Activated T-helper 1 cell treated with anti-CD3 and anti-CD28 coated beads, Interleukin-12 subunit alpha, Interleukin-12 subunit beta, Interleukin-2, Interleukin-4 antibody, amounts not matched to agents 30 ng/mL and 10 ng/mL and 1 ng/mL, durations not matched to agents 14 hours and 24 hours and 36 hours (primary cell): ENCODE data around the gene STUB1. TPM values are rescaled to one million over a fixed set of nuclear protein-coding genes. Genes with fewer than 3 reads are reported as not detected.
"Not testable (repeated sequence)": the region's sequence is repeated elsewhere in the genome, so short reads cannot be mapped to it uniquely, and the experiment has no call there.

Experiments
- DNase-seq: peaks from one replicate; pipeline ENCODE4 v3.0.0; 2021; ENCODE audit warnings: low spot score
- H3K27ac Mint-ChIP-seq: one replicate; pipeline ENCODE4 v1.8.0; 2021; ENCODE audit warnings: mild to moderate bottlenecking, mixed read lengths
- H3K27me3 Mint-ChIP-seq: one replicate; pipeline ENCODE4 v1.8.0; 2022; ENCODE audit warnings: mild to moderate bottlenecking, moderate library complexity, mixed read lengths; ENCODE audit not compliant: insufficient read depth
- H3K36me3 Mint-ChIP-seq: one replicate; pipeline ENCODE4 v1.8.0; 2021; ENCODE audit warnings: low read depth, mixed read lengths
- H3K4me1 Mint-ChIP-seq: one replicate; pipeline ENCODE4 v1.8.0; 2021; ENCODE audit warnings: low read depth, mixed read lengths
- H3K4me3 Mint-ChIP-seq: one replicate; pipeline ENCODE4 v1.8.0; 2021; ENCODE audit warnings: mild to moderate bottlenecking, moderate library complexity, mixed read lengths
- H3K9me3 Mint-ChIP-seq: one replicate; pipeline ENCODE4 v1.8.0; 2021; ENCODE audit warnings: mixed read lengths
- intact Hi-C: fragments of 100-400 bp; cut with micrococcal nuclease; formaldehyde crosslinking; loops from one replicate; pipeline ENCODE4 v1.15.1; 2024
- total RNA-seq: library from RNA; stranded (reverse); gene quantifications from 2 replicates; pipeline ENCODE4 v1.2.3, GENCODE V29; 2022

The STUB1 gene
- total RNA-seq, 1 donor from 2014 or later = 94.0 TPM

DNA sequence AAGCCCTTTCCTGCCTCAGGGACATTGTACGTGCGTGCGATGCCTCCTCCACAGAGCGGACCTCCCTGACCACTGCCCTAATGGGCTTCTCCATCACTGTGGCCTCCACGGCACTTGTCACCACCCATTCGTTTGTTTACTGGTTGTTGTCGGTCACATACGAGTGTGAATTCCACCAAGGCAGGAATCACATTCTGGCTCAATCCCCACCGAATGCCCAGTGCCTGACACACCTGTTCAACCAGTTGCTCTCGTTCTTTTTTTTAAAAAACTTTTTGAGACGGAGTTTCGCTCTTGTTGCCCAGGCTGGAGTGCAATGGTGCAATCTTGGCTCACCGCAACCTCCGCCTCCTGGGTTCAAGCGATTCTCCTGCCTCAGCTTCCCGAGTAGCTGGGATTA is 11.0 kb downstream of the STUB1 start:
- H3K27ac Mint-ChIP-seq = peak overlapping the region; percentile 72
- not testable (repeated sequence) for DNase-seq, H3K9me3 Mint-ChIP-seq, H3K36me3 Mint-ChIP-seq, H3K27me3 Mint-ChIP-seq
- peaks cover 17% of the 10 kb centered on the region for H3K4me1 Mint-ChIP-seq
- H3K4me3 Mint-ChIP-seq = peak overlapping the region; percentile 82
- intact Hi-C loops = loop anchor here (2.0 kb wide), 1 partner anchor 24 kb away; the partner anchor contains the start of gene METRN

DNA sequence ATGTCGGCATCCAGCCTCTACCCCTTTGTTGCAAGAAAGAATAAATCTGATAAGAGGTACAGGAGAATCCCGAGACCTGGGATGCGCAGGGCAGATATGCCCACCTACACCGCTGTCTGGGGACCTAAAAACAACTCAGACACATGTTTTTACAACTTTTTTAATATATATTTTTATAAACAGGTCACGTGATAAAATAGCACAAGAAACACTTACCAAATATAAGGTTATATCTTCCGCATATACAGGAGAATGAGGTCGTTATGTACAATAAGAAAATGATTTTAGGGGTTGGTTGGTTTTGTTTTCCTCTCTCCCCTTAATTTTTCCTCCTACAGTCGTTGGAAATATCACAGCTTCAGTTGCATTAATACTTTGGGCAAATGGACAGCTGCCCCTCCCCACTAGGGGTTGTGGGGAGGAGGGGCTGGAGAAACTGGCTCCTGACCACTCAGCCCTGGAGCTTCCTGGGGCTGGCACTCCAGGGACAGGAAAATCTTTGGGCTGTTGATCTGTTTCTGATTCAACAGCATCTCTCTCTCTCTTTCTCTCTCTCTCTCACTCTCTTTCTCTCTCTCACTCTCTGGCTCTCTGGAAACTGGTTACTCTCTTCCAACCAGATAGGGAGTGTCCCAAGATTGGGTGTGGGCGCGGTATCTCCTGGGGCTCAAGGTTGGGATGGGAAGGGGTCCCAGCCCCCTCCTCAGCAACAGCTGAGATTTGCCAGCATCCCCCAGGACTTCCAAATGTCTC is 12.3 kb downstream of the STUB1 start:
- Mint-ChIP-seq H3K9me3 (no peaks in the 10 kb centered on the region), H3K36me3 (peaks cover 3% of the 10 kb centered on the region)

DNA sequence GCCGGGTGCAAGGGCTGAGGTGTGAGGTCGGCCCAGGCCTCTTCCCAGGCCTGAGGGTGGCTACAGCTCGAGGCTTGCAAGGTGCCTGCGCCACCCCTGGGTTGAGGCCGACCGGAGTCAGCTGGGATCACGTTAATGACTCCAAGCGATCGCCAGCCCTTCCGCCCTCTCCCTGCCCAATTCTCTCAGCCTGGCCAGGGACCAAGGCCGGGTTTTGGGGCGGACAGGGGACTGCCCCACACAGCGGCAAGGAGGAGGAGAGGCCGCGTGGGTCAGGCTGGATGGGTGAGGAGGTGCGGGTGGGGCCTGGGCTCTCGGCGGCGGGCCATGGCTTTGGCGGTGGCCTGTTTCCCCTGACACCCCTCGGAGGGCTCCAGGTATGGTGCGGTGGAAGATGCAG is 13.2 kb downstream of the STUB1 start:
- intact Hi-C loops = no loop called here
- Mint-ChIP-seq H3K4me3 (peak overlapping the region; percentile 11), H3K27ac (no peak overlapping the region), H3K36me3 (peaks cover 3% of the 10 kb centered on the region), H3K4me1 (peaks cover 17% of the 10 kb centered on the region), H3K9me3 (no peaks in the 10 kb centered on the region), H3K27me3 (peaks cover 9% of the 10 kb centered on the region)
- no peak for DNase-seq

More for the DNA sequence above, 12.3 kb downstream of the STUB1 start:
- peaks cover 9% of the 10 kb centered on the region for H3K27me3 Mint-ChIP-seq
- peaks cover 17% of the 10 kb centered on the region for H3K4me1 Mint-ChIP-seq
- H3K27ac Mint-ChIP-seq = peak overlapping the region; percentile 18
- DNase-seq = no peak
- intact Hi-C loops = no loop called here
- H3K4me3 Mint-ChIP-seq = peak overlapping the region; percentile 65

DNA sequence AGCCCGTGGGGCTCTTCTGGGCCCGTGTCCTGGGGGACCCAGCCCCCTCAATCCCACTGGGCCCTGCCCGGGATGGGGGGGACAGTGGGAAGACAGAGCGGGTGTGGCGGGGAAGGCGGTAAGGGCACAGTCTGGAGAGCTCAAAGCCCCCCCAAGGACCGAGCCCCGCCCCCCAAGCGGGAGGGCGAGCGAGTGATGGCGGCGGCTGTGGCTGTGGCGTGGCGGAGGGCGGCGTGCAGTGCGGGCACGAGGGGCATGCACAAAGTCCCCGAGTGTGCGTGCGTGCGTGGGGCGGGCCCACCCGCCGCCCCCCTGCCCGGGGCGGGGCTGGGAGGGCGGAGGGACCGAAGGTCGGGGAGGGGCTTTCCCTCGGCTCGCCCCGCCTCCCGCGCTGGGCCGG is 13.6 kb downstream of the STUB1 start:
- H3K27ac Mint-ChIP-seq = no peak overlapping the region
- H3K36me3 Mint-ChIP-seq = peaks cover 3% of the 10 kb centered on the region
- peaks cover 9% of the 10 kb centered on the region for H3K27me3 Mint-ChIP-seq
- H3K4me3 Mint-ChIP-seq = peak overlapping the region; percentile 11
- H3K4me1 Mint-ChIP-seq = peaks cover 17% of the 10 kb centered on the region
- no peak for DNase-seq
- no peaks in the 10 kb centered on the region for H3K9me3 Mint-ChIP-seq
- intact Hi-C loops = no loop called here

DNA sequence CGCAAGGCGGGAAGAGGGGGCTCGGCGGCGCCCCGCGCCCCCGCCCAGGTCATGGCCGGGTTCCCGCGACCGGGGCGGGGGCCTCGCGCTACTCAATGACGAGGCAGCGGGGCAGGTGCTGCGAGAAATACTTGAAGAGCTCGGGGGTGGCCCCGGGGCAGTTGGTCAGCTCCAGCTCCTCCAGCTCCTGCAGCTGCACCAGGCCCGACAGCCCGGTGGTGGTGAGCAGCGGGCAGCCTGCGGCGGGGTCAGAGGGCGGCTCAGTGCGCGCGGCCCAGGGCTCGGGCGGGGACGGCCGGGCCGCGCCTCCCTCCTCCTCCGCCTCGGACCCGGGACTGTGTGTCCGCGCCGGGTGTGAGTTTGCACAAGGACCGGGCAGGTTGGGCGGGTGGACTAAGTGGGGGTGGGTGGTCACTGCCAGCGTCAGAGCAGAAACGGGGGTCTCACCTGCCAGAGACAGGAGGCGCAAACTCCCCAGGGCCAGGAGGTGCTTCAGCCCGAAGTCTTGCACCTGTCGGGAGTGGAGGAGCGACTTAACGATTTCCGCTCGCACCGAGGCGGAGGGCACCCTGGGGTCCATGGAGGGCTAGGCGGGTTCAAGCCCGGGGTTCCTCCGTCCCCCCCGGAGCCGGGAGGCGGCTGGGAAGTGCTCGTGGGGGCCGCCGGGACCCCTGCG is 14.1 kb downstream of the STUB1 start:
- Mint-ChIP-seq H3K27me3 (peaks cover 10% of the 10 kb centered on the region), H3K4me1 (peaks cover 16% of the 10 kb centered on the region), H3K9me3 (no peaks in the 10 kb centered on the region), H3K36me3 (peaks cover 3% of the 10 kb centered on the region), H3K27ac (no peak overlapping the region), H3K4me3 (peak overlapping the region; percentile 54)
- intact Hi-C loops = no loop called here
- DNase-seq = no peak

DNA sequence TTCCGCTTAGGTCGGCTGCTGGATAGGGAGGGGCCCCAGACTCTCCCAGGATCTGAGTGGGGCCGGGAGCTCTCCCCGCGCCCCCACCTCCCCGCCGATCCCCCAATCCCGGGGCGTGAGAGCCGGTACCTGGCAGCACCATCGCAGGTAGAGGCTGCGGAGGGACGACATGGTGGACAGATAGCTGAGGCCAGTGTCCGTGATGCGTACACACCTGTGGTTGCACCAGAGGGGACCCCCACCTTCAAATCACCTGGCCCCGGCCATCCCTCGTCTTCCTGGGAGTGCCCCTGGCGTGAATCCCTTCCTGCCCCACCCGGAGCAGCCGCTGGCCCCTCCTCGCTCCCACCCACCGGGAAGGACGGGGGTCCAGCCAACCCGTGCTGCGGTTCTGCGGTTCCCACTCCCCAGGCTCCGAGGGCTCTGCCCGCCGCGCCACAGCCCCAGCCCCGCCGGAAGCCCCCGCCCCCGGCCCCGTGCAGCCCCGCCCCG is 14.7 kb downstream of the STUB1 start:
- no peak overlapping the region for H3K4me3 Mint-ChIP-seq
- no peak overlapping the region for H3K27ac Mint-ChIP-seq
- intact Hi-C loops = loop anchor here (5.0 kb wide), 1 partner anchor 42 kb away; no protein-coding TSS in a partner anchor
- DNase-seq = no peak
- peaks cover 13% of the 10 kb centered on the region for H3K4me1 Mint-ChIP-seq
- no peaks in the 10 kb centered on the region for H3K9me3 Mint-ChIP-seq
- H3K27me3 Mint-ChIP-seq = peaks cover 11% of the 10 kb centered on the region
- H3K36me3 Mint-ChIP-seq = peaks cover 3% of the 10 kb centered on the region

DNA sequence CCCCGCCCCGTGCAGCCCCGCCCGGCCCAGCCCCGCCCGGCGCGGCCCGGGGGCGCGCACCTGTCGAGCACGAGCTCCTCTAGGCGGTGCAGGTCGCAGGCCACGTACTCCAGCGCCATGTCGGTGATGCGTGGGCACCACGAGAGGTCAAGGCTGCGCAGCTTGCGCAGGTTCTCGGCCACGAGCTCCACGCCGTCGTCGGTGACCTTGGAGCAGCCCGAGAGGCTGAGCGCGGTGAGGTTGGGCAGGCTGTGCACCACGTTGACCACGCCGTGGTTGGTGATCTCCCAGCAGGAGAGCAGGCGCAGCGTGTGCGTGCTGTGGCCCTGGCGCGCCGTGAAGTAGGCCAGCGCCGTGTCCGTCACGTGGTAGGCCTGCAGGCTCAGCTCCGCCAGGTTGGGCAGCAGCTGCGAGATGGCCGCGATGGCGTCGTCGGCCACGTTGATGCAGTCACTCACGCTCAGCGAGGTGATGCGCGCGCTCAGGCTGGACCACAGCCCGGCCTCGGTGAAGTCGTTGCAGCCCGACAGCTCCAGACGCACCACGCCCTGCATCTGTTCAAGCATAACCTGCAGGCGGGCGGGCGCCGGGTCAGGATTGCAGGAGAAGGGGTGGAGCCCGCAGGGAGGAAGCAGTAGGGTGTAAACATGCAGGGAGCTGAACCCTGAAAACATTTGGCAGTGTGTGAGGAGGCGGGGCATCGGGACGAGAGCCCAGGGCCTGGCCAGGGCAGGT is 15.3 kb downstream of the STUB1 start:
- Mint-ChIP-seq H3K27ac (peak overlapping the region; percentile 74), H3K27me3 (peaks cover 13% of the 10 kb centered on the region), H3K4me1 (peaks cover 13% of the 10 kb centered on the region), H3K9me3 (no peaks in the 10 kb centered on the region), H3K4me3 (peak overlapping the region; percentile 80), H3K36me3 (peaks cover 1% of the 10 kb centered on the region)
- intact Hi-C loops = loop anchor here (5.0 kb wide), 1 partner anchor 42 kb away; no protein-coding TSS in a partner anchor
- peak; percentile 66 for DNase-seq

DNA sequence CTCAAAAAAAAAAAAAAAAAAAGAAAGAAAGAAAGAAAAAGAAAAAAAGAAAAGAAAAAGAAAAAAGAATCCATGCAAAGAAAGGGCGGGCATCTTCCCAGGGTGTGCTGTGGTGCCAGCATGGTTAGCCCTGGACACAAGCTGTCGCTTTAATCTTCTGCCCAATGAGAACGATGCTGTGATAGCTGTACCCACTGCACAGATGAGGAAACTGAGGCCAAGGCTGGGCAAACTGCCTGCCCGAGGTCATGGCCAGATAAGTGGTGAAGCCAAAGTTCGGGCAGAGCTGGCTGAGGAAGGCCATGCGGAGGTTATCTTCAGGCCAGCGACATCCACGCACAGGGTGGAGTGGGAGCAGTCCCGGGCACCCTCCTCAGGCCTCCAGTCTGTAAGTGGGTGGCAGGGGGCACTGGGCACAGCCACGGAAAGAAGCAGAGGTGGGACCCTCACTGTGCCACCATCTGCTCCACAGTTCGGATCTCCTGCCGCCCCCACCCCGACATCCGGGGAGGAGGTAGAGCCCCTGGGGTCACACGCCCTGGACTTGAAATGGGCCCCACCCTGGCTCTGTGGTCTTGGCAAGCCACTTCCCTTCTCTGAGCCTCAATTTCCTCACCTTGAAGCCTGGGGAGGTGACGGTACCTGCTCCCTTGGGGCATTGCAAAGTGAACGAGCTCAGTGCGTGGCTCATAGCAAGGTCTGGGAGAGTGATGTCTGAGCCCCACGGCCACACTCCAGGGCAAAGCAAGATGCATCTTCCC is 18.9 kb downstream of the STUB1 start:
- peaks cover 6% of the 10 kb centered on the region for H3K4me1 Mint-ChIP-seq
- H3K27ac Mint-ChIP-seq = no peak overlapping the region
- no peaks in the 10 kb centered on the region for H3K36me3 Mint-ChIP-seq
- DNase-seq = no peak
- no peaks in the 10 kb centered on the region for H3K9me3 Mint-ChIP-seq
- H3K27me3 Mint-ChIP-seq = peaks cover 19% of the 10 kb centered on the region
- intact Hi-C loops = loop anchor here (5.0 kb wide), 1 partner anchor 38 kb away; no protein-coding TSS in a partner anchor
- H3K4me3 Mint-ChIP-seq = peak overlapping the region; percentile 19

DNA sequence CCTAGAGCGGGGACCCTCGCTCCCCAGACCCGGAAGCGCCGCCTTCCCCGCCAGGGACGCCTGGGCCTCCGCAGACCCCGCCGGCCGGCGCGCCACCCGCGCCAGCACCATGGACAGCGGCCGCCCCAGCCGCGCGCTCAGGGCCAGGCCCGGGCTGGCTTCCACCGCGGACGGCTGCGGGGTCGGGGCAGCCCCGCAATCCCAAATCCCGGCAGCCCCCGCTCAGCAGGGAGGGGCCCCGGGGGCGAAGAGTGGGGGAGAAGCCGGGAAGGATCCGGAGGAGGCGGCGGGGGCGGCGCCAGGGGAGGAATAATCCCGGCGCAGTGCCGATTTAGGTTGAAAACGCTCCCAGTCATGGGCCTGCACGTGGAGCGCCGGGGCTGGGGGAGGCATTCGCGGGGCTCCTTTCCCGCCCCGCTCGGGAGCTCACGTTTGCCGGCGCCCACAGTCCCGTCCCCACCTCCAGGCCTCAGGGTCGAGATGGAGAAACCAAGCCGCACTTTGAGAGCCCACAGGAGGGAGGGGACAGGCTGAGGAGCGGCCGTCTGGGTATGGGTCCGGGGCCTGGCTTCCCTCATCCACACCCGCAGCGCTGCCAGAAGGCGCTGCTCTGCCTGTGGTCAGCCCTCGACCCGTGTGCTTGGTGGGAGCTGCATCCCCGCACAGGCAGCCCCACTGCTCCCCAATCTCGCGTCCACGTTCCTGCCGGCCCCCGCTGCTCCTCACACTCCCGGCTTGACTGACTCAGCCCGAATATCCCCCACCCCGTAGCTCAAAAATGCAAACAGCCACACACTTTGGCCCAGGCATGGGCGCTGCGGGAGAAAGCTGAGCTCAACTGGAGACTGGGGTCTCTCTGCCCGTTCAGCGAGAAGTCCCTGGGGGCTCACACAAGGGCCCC is 20.7 kb downstream of the STUB1 start:
- intact Hi-C loops = no loop called here
- Mint-ChIP-seq H3K4me3 (no peak overlapping the region), H3K9me3 (no peaks in the 10 kb centered on the region), H3K4me1 (no peaks in the 10 kb centered on the region), H3K27ac (no peak overlapping the region), H3K27me3 (peaks cover 21% of the 10 kb centered on the region), H3K36me3 (no peaks in the 10 kb centered on the region)
- DNase-seq = peak; percentile 50

DNA sequence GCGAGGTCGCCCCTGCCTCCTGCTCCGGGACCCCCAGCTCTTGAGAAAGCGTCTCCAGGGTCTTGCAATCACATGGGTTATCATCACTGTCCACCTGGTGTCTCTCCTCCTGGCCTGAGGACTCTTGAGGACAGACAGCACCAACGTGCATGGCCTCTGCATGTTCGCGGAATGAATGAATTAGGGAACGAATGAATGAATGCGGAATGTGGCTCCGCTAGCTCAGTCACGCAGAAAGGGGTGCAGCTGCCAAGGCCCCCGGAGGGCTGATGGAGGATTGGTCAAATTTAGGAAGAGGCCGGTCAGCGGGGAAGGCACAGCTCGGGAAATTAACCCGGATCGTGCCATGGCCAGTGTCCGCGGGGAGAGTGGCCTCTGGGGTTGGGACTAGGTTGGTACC is 22.1 kb downstream of the STUB1 start:
- no peaks in the 10 kb centered on the region for H3K9me3 Mint-ChIP-seq

DNA sequence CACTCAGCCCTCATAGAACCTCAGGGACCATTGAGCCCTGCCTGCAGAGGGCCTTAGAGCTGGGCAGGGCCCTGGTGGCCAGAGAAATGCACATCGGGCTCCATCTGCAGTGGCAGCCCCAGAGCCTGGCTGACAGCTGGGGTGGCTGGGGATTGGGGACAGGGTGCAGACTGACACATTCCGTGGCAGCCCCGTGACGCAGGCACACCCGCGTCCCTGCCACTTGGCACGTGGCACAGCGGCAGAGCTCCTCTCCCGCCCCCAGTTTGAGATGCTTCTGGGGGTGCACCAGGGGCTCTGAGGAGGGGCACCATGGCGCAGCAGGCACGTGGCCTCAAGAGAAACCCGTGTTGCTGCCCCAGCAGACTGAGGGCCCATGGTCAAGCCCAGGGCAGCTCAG is 23.2 kb downstream of the STUB1 start:
- no peak for DNase-seq
- Mint-ChIP-seq H3K27ac (no peak overlapping the region), H3K27me3 (peaks cover 40% of the 10 kb centered on the region), H3K9me3 (no peaks in the 10 kb centered on the region), H3K4me1 (no peaks in the 10 kb centered on the region), H3K36me3 (no peaks in the 10 kb centered on the region), H3K4me3 (no peak overlapping the region)
- intact Hi-C loops = no loop called here

More for the DNA sequence above, 22.1 kb downstream of the STUB1 start:
- Mint-ChIP-seq H3K4me1 (no peaks in the 10 kb centered on the region), H3K36me3 (no peaks in the 10 kb centered on the region), H3K27ac (no peak overlapping the region), H3K27me3 (peaks cover 33% of the 10 kb centered on the region), H3K4me3 (no peak overlapping the region)
- intact Hi-C loops = no loop called here
- DNase-seq = no peak
